Stimulated activated naive B cell treated with anti-CD40 and anti-IgM and Interleukin-4, amounts not matched to agents 10 μg/mL and 1 μg/mL and 100 μg/mL, for 72 hours (primary cell): ENCODE results near the gene SOX10.
A peak's percentile ranks its signal among the peaks of the same experiment; 100 is the strongest.
"Not testable (repeated sequence)": the region's sequence is repeated elsewhere in the genome, so short reads cannot be mapped to it uniquely, and the experiment has no call there.

ENCODE experiments used
- ATAC-seq, 2 donors: fragments of 150-1000 bp; cut with Tn5 transposase; replicated peaks; 2 replicates each; pipeline ENCODE4 v1.10.0; 2021; ENCODE audit warnings: moderate library complexity in 1 of 2
- DNase-seq: peaks from one replicate; pipeline ENCODE4 v3.0.0; 2021
- H3K27ac Mint-ChIP-seq: one replicate; pipeline ENCODE4 v1.8.0; 2022; ENCODE audit warnings: mild to moderate bottlenecking, mixed read lengths
- H3K27me3 Mint-ChIP-seq, 2 donors: one replicate each; pipeline ENCODE4 v1.8.0; 2022; ENCODE audit warnings: mixed read lengths in 2 of 2
- H3K36me3 Mint-ChIP-seq, 2 donors: one replicate each; pipeline ENCODE4 v1.8.0; 2022; ENCODE audit warnings: mixed read lengths in 2 of 2, mild to moderate bottlenecking in 1 of 2
- H3K4me1 Mint-ChIP-seq, 2 donors: one replicate each; pipeline ENCODE4 v1.8.0; 2022; ENCODE audit warnings: mixed read lengths in 2 of 2, mild to moderate bottlenecking in 1 of 2
- H3K4me3 Mint-ChIP-seq, 2 donors: one replicate each; pipeline ENCODE4 v1.8.0; 2022; ENCODE audit warnings: mild to moderate bottlenecking in 2 of 2, mixed read lengths in 2 of 2, moderate library complexity in 1 of 2
- H3K9me3 Mint-ChIP-seq, 2 donors: one replicate each; pipeline ENCODE4 v1.8.0; 2022; ENCODE audit warnings: mixed read lengths in 2 of 2, mild to moderate bottlenecking in 1 of 2

Gene SOX10

GRCh38 chr22:37982938-37983859 lies 1.2 kb downstream of the SOX10 start:
- ATAC-seq = no peak

GRCh38 chr22:37982151-37982785 lies 2.1 kb downstream of the SOX10 start:
- ATAC-seq (no peak), DNase-seq (no peak)
- Mint-ChIP-seq H3K4me3 (peak overlapping the region in 1 of 2 donors; percentile 19), H3K9me3 (no peaks in the 10 kb centered on the region), H3K27ac (peak overlapping the region; percentile 0), H3K36me3 (peaks cover 30 to 38% of the 10 kb centered on the region in 2 donors), H3K4me1 (no peaks in the 10 kb centered on the region), H3K27me3 (no peaks in the 10 kb centered on the region)

More at GRCh38 chr22:37982938-37983859, 1.2 kb downstream of the SOX10 start:
- Mint-ChIP-seq H3K27ac (no peak overlapping the region), H3K9me3 (no peaks in the 10 kb centered on the region), H3K36me3 (peaks cover 23 to 30% of the 10 kb centered on the region in 2 donors), H3K27me3 (no peaks in the 10 kb centered on the region), H3K4me3 (no peak overlapping the region), H3K4me1 (no peaks in the 10 kb centered on the region)
- no peak for DNase-seq

- Mint-ChIP-seq H3K4me3 (no peak overlapping the region), H3K4me1 (no peaks in the 10 kb centered on the region), H3K36me3 (peaks cover 33 to 43% of the 10 kb centered on the region in 2 donors), H3K27me3 (no peaks in the 10 kb centered on the region), H3K9me3 (no peaks in the 10 kb centered on the region), H3K27ac (peak overlapping the region; percentile 39)
- no peak for ATAC-seq
- no peak for DNase-seq
Observed at GRCh38 chr22:37981282-37982011, 2.9 kb downstream of the SOX10 start.

GRCh38 chr22:37979782-37980181 lies 4.6 kb downstream of the SOX10 start:
- ATAC-seq (no peak), DNase-seq (no peak)
- H3K27me3 Mint-ChIP-seq = no peaks in the 10 kb centered on the region
- peaks cover 38 to 50% of the 10 kb centered on the region in 2 donors for H3K36me3 Mint-ChIP-seq
- no peaks in the 10 kb centered on the region for H3K9me3 Mint-ChIP-seq
- H3K4me3 Mint-ChIP-seq = no peak overlapping the region
- H3K4me1 Mint-ChIP-seq = peaks cover 0 to 3% of the 10 kb centered on the region in 2 donors
- no peak overlapping the region for H3K27ac Mint-ChIP-seq

- Mint-ChIP-seq H3K9me3 (no peaks in the 10 kb centered on the region), H3K27ac (no peak overlapping the region), H3K4me3 (no peak overlapping the region)
Observed at GRCh38 chr22:37976547-37976946, 7.8 kb downstream of the SOX10 start.

DNA sequence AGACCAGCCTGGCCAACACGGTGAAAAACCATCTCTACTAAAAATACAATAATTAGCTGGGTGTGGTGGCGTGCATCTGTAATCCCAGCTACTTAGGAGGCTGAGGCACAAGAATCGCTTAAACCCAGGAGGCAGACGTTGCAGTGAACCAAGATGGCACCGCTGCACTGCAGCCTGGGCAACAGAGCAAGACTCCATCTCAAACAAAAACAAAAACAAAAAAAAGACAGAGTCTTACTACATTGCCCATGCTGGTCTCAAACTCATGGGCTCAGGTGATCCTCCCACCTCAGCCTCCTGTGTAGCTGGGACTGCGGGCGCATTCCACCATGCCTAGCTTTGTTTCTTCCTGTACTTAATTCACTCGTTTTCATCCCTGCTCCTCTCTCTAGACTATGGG lies 8.3 kb downstream of the SOX10 start:
- ATAC-seq = not testable (repeated sequence)

More at GRCh38 chr22:37976547-37976946, 7.8 kb downstream of the SOX10 start:
- ATAC-seq = no peak
- H3K36me3 Mint-ChIP-seq = peaks cover 28 to 41% of the 10 kb centered on the region in 2 donors
- no peaks in the 10 kb centered on the region for H3K27me3 Mint-ChIP-seq
- H3K4me1 Mint-ChIP-seq = peaks cover 0 to 6% of the 10 kb centered on the region in 2 donors
- DNase-seq = no peak

DNA sequence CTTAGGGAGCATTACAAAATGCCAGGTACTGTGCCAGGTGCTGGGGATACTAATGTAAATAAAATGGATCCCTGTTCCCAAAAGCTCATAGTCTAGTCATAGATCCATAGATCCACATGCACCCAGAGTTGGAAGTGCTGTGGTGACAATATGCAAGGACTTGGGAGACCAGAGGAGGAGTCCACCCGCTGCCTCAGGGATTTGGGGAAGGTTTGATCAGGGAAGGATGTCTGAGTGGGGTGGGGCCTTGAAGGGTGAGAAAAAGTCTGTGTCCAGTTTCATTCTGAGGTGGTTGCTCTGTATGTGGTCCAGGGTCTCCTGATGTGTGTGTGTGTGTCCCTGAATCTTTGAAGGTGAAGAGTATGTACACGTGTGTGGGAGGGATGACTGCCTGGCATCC lies 9.2 kb downstream of the SOX10 start:
- no peaks in the 10 kb centered on the region for H3K27me3 Mint-ChIP-seq
- H3K4me1 Mint-ChIP-seq = peaks cover 0 to 8% of the 10 kb centered on the region in 2 donors
- no peak for DNase-seq
- no peak overlapping the region for H3K4me3 Mint-ChIP-seq
- peak overlapping the region; percentile 60 for H3K27ac Mint-ChIP-seq
- ATAC-seq = no peak
- no peaks in the 10 kb centered on the region for H3K9me3 Mint-ChIP-seq
- peaks cover 33 to 42% of the 10 kb centered on the region in 2 donors for H3K36me3 Mint-ChIP-seq

More for the DNA sequence above, 8.3 kb downstream of the SOX10 start:
- not testable (repeated sequence) for H3K4me3 Mint-ChIP-seq, H3K4me1 Mint-ChIP-seq, H3K27me3 Mint-ChIP-seq, H3K9me3 Mint-ChIP-seq, H3K27ac Mint-ChIP-seq, DNase-seq
- H3K36me3 Mint-ChIP-seq = peaks cover 32 to 44% of the 10 kb centered on the region in 2 donors

DNA sequence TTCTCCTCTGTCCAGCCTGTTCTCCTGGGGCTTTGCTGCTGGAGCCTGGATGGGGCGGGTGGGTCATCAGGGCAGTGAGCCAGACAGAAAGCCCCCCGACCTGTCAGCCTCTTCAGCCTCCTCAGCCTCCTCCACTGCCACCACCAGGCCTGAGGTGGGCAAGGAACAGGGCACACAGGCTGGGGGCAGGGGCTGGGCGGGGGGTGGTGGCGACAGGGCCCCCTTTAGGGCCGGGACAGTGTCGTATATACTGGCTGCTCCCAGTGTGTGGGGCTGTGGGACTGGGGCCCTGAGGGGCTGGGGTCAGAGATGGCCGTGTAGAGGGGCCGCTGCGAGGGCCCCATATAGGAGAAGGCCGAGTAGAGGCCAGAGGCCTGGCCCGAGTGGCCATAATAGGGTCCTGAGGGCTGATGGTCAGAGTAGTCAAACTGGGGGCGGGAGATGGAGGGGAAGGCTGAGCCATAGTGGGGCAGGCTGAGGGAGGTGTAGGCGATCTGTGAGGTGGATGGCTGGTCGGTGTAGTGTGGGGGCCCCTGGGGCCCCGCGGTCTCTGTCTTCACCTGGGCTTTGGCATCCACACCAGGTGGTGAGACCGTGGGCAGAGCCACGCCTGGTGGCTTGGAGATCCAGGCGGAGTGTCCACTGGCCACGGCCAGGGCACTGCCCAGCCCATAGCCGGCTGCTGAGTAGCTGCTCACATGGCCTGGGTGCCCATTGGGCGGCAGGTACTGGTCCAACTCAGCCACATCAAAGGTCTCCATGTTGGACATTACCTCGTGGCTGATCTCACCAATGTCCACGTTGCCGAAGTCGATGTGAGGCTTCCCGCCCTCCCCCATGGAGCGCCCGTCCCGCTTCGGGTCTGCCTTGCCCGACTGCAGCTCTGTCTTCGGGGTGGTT lies 10.8 kb downstream of the SOX10 start:
- peaks cover 0 to 8% of the 10 kb centered on the region in 2 donors for H3K4me1 Mint-ChIP-seq
- ATAC-seq = no peak

DNA sequence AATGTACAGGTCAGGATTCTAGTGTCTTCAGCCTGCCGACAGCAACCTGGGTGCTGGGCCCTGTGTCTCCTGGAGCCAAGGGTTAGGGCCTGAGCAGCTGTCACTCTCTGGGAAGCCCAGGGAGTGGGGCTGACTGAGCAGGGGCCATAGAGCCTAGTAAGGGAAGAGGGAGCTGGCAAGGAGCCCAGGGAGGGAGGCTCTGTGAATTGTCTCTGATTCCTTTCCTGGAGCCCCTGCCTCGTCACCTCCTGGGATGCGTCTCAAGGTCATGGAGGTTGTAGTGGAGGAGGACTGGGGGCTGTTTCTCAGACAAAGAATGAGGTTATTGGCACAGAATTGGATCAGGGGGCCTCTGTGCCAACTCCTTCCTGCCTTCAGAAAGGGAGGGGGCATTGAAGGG lies 11.8 kb downstream of the SOX10 start:
- peaks cover 40 to 54% of the 10 kb centered on the region in 2 donors for H3K36me3 Mint-ChIP-seq
- H3K27ac Mint-ChIP-seq = no peak overlapping the region
- H3K4me3 Mint-ChIP-seq = no peak overlapping the region
- DNase-seq = no peak
- peaks cover 0 to 8% of the 10 kb centered on the region in 2 donors for H3K4me1 Mint-ChIP-seq
- H3K27me3 Mint-ChIP-seq = no peaks in the 10 kb centered on the region
- ATAC-seq = no peak
- no peaks in the 10 kb centered on the region for H3K9me3 Mint-ChIP-seq

More for the DNA sequence above, 10.8 kb downstream of the SOX10 start:
- no peak overlapping the region for H3K27ac Mint-ChIP-seq
- H3K4me3 Mint-ChIP-seq = no peak overlapping the region
- DNase-seq = no peak
- no peaks in the 10 kb centered on the region for H3K27me3 Mint-ChIP-seq
- H3K9me3 Mint-ChIP-seq = no peaks in the 10 kb centered on the region
- H3K36me3 Mint-ChIP-seq = peaks cover 37 to 50% of the 10 kb centered on the region in 2 donors

GRCh38 chr22:37971475-37972434 lies 12.6 kb downstream of the SOX10 start:
- Mint-ChIP-seq H3K9me3 (no peaks in the 10 kb centered on the region), H3K36me3 (peaks cover 41 to 55% of the 10 kb centered on the region in 2 donors), H3K4me3 (no peak overlapping the region), H3K27me3 (no peaks in the 10 kb centered on the region), H3K27ac (peak overlapping the region; percentile 42), H3K4me1 (peaks cover 0 to 8% of the 10 kb centered on the region in 2 donors)
- DNase-seq (no peak), ATAC-seq (no peak)

GRCh38 chr22:37970864-37971263 lies 13.5 kb downstream of the SOX10 start:
- Mint-ChIP-seq H3K9me3 (no peaks in the 10 kb centered on the region), H3K27ac (no peak overlapping the region), H3K4me3 (no peak overlapping the region), H3K27me3 (no peaks in the 10 kb centered on the region), H3K36me3 (peaks cover 40 to 58% of the 10 kb centered on the region in 2 donors), H3K4me1 (peaks cover 0 to 8% of the 10 kb centered on the region in 2 donors)
- DNase-seq (no peak), ATAC-seq (no peak)

DNA sequence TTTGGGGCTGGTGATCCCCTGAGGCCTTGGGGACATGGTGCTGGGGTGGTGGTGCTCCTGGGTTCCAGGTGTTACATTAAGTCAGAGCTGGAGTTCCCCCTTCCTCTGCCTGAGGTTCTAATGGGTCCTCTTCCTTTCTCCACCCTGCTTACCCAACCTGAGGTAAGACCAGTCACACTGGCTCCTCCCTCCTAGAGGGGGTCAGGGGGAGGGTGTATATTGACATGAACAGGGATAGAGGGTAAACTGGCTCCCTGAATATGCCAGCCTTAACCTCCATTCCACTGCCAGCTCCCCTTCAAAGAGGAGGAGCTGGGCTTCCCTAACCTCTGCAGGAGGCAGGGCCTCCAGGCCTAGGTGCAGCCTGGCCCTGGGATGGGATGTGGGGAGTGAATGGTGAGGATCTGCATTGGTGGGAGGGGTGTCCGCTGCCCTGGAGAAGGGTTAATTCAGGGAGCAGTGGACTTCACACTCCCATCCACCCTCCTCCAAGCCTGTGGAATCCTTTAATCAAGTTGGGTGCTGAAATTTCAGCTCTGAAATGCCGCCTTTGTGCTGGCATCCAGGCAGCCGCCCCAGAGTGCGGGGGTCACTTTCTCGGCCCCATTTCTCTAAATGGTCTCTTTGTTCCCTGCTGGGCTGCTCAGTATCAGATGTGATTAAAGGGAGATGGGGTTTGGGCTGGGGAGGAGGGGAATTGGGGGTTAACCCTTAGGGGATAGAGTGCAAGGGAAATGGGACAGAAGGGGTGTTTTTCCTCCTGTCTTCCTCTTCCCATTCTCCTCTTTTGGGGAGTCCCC lies 15.7 kb downstream of the SOX10 start:
- Mint-ChIP-seq H3K4me1 (peaks cover 5 to 6% of the 10 kb centered on the region in 2 donors), H3K36me3 (peaks cover 39 to 52% of the 10 kb centered on the region in 2 donors), H3K9me3 (no peaks in the 10 kb centered on the region), H3K27ac (no peak overlapping the region), H3K27me3 (no peaks in the 10 kb centered on the region), H3K4me3 (no peak overlapping the region)
- DNase-seq (no peak), ATAC-seq (no peak)
